Common myeloid progenitor, CD34-positive (primary cell): ENCODE data around the gene PRKAG1.

ENCODE experiments used
- CTCF ChIA-PET: fragments of 350-600 bp; sonication (Branson Sonifier 250); formaldehyde crosslinking; loops from one replicate; lab custom pipeline; 2021; ENCODE audit warnings: antibody characterized with exemption; lab: Charles Lee
- POLR2A ChIA-PET: fragments of 350-600 bp; sonication (Branson Sonifier 250); formaldehyde crosslinking; loops from one replicate; lab custom pipeline; 2021; ENCODE audit warnings: antibody characterized with exemption; lab: Charles Lee
- DNase-seq, 3 donors: peaks; one replicate each; pipeline versions ENCODE4 v3.0.0 to v3.0.0-alpha.2; 2013
- H3K27ac ChIP-seq, 2 experiments: 1 replicate in 1 of 2; 2 replicates in 1 of 2; pipeline ENCODE4 v1.7.0; 2013; ENCODE audit warnings: inconsistent platforms in 2 of 2, low read length in 2 of 2, mild to moderate bottlenecking in 2 of 2, low read depth in 1 of 2, moderate library complexity in 1 of 2; ENCODE audit not compliant: severe bottlenecking in 2 of 2, insufficient read depth in 1 of 2, poor library complexity in 1 of 2
- H3K27me3 ChIP-seq, 5 experiments: replicated peaks in 2 of 5; 1 replicate in 3 of 5; 2 replicates in 2 of 5; pipeline versions ENCODE4 v1.6.1 to v1.7.0; 2013; ENCODE audit warnings: low read length in 4 of 5, mild to moderate bottlenecking in 2 of 5, moderate library complexity in 2 of 5, inconsistent platforms in 1 of 5; ENCODE audit not compliant: insufficient read depth in 5 of 5, control insufficient read depth in 4 of 5
- H3K36me3 ChIP-seq, 4 experiments: 1 replicate in 2 of 4; 2 replicates in 2 of 4; pipeline versions ENCODE4 v1.6.1 to v1.7.0; 2013; ENCODE audit warnings: low read length in 3 of 4, control low read depth in 1 of 4, mild to moderate bottlenecking in 1 of 4; ENCODE audit not compliant: control insufficient read depth in 4 of 4, insufficient read depth in 4 of 4
- H3K4me1 ChIP-seq, 4 experiments: 1 replicate in 3 of 4; 2 replicates in 1 of 4; pipeline versions ENCODE4 v1.6.1 to v1.7.1; 2013; ENCODE audit warnings: low read length in 3 of 4, mild to moderate bottlenecking in 3 of 4, control low read depth in 1 of 4, inconsistent platforms in 1 of 4, moderate library complexity in 1 of 4; ENCODE audit not compliant: control insufficient read depth in 4 of 4, insufficient read depth in 4 of 4; ENCODE audit errors: control extremely low read depth in 1 of 4
- H3K4me3 ChIP-seq, 7 experiments: 1 replicate in 4 of 7; 2 replicates in 3 of 7; pipeline versions ENCODE4 v1.5.1 to v1.7.0; 2013; ENCODE audit warnings: mild to moderate bottlenecking in 7 of 7, low read length in 6 of 7, moderate library complexity in 6 of 7, inconsistent platforms in 2 of 7, low read depth in 2 of 7, control low read depth in 1 of 7; ENCODE audit not compliant: insufficient read depth in 4 of 7, control insufficient read depth in 1 of 7; ENCODE audit errors: extremely low read depth in 1 of 7
- H3K9me3 ChIP-seq, 5 experiments: 1 replicate in 4 of 5; 2 replicates in 1 of 5; pipeline versions ENCODE4 v1.6.1 to v1.7.1; 2013; ENCODE audit warnings: low read length in 4 of 5, mild to moderate bottlenecking in 2 of 5, inconsistent platforms in 1 of 5, low read depth in 1 of 5, moderate library complexity in 1 of 5; ENCODE audit not compliant: control insufficient read depth in 4 of 5, insufficient read depth in 2 of 5; ENCODE audit errors: control extremely low read depth in 1 of 5
- WGBS: methylation state at CpG from one replicate; pipeline ENCODE4 v1.1.5; 2013; ENCODE audit not compliant: insufficient coverage; 5-methylcytosine and 5-hydroxymethylcytosine counted together

PRKAG1 gene

DNA sequence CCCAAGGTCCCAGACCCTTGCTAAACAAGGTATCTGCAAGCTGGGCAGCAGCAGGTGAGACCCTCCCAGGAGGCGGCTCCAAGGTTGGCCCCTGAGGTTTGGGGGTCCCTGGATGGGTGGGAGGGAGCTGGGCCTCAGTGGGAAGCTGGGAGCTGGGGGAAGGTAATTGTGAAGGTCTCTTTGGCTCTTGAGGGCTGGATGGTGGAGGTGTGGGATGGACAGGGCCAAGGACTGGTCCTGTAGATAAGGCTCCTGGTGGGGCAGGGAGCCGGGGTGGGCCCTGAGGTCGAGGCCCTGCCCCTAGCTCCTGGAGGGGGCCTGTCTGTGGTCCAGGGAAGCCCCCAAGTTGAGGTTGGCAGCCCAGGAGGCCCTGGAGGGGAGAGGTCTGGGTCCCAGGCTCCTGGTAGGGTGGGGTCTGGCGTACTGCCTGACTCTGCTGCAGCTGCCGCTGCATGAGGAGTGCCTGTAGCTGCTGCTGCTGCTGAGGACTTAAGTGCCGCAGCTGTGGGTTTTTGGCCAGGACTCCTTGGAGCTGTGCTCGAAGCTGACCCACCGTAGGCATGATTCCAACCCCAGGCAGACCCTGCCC lies 13.1 kb upstream of the PRKAG1 start:
- DNase-seq, result no peak
- POLR2A ChIA-PET, result interaction anchor here (0.6 kb wide), 1 partner anchor 223 kb away, joined by 3 read pairs; no protein-coding TSS in a partner anchor
- WGBS, result 97% methylated on average over 3 of the region's 8 CpGs

DNA sequence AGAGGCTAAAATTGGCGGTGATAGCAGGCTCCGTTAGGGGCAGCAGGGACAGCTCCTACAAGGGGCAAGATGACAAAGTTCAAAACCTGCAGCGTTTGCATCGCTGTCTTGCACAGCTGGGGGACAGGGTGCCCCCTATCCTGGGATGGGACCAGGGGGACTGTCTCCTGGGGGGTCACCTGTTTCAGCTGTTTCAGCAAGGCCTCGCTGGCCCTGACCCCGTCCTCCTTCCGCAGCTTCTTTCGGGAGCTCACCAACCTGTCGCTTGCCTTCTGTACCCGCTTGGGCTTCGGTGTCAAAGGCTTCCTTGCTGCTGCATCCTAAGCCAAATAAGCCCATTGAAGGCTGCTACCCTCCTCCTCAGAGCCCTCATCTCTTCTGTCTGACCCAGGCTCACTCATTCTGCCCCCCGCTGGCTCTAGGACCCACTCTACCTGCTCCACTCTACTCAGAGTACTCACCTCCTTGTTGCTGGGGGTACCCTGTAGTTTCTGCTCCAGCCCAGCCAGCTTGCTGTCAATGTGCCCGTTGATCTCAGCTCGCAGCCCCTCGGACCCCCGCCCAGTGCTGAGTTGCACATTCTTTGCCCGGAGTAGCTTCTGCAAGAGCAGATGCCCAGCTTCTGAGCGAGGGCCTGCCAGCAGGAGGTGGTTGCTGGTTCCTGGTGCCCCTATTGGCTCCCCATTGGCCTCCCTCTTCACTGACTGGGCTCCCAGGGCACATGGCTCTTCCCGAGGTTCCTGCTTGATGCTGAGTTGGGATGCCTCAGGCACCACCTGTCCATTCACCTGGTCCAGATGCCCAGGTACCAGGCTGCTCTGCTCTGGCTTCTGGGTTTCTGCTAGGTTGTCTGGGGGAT lies 12.4 kb upstream of the PRKAG1 start:
- H3K4me3 ChIP-seq, result no peak overlapping the region
- 95% methylated on average over 19 of the region's 19 CpGs for WGBS
- ChIA-PET POLR2A (interaction anchor here (3.4 kb wide), 1 partner anchor 11 kb away, joined by 14 read pairs; the partner anchor contains the start of gene PRKAG1), CTCF (interaction anchor here (0.6 to 10.7 kb wide), 11 partner anchors 8 to 95 kb away, joined by 3 to 121 read pairs (median 3); no protein-coding TSS in a partner anchor)
- H3K4me1 ChIP-seq, result no peaks in the 10 kb centered on the region
- no peak overlapping the region for H3K27ac ChIP-seq
- H3K36me3 ChIP-seq, result peaks cover 14 to 97% (median 84%) of the 10 kb centered on the region in 4 experiments
- DNase-seq, result no peak
- H3K27me3 ChIP-seq, result no peaks in the 10 kb centered on the region
- H3K9me3 ChIP-seq, result no peaks in the 10 kb centered on the region

More for the DNA sequence above, 13.1 kb upstream of the PRKAG1 start:
- Histone ChIP-seq H3K36me3 (peaks cover 11 to 94% (median 82%) of the 10 kb centered on the region in 4 experiments), H3K27me3 (no peaks in the 10 kb centered on the region), H3K4me1 (no peaks in the 10 kb centered on the region), H3K9me3 (no peaks in the 10 kb centered on the region), H3K4me3 (no peak overlapping the region), H3K27ac (no peak overlapping the region)
- CTCF ChIA-PET, result interaction anchor here (0.6 to 10.7 kb wide), 7 partner anchors 7 to 47 kb away, joined by 3 to 121 read pairs (median 5); no protein-coding TSS in a partner anchor

DNA sequence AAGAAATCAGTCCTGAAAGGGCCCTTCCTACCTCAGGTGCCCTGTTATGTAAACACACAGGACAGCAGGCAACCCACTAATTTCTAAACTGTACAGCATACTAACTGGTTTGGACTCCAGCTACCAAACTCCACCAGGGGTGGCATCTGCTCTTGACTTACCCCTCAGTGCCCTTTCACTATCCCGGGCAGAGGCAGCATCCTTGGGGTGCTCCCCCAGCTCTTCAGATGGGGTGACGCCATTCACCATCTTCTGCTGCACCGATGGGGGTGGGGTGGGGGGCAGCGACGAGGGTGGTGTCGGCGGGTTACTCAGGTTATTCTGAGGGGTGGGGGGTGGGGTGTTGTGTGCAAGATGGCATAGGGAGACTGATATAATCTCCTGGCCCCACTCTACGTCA lies 11.5 kb upstream of the PRKAG1 start:
- DNase-seq, result no peak
- Histone ChIP-seq H3K27ac (no peak overlapping the region), H3K9me3 (no peaks in the 10 kb centered on the region), H3K36me3 (peaks cover 17 to 99% (median 84%) of the 10 kb centered on the region in 4 experiments), H3K27me3 (no peaks in the 10 kb centered on the region), H3K4me1 (no peaks in the 10 kb centered on the region), H3K4me3 (no peak overlapping the region)
- POLR2A ChIA-PET, result interaction anchor here (3.4 kb wide), 1 partner anchor 10 kb away, joined by 14 read pairs; the partner anchor contains the start of gene PRKAG1
- CTCF ChIA-PET, result interaction anchor here (0.8 to 10.7 kb wide), 9 partner anchors 8 to 94 kb away, joined by 3 to 121 read pairs (median 4); no protein-coding TSS in a partner anchor
- no CpG with 5 or more reads among the region's 8 CpGs for WGBS

DNA sequence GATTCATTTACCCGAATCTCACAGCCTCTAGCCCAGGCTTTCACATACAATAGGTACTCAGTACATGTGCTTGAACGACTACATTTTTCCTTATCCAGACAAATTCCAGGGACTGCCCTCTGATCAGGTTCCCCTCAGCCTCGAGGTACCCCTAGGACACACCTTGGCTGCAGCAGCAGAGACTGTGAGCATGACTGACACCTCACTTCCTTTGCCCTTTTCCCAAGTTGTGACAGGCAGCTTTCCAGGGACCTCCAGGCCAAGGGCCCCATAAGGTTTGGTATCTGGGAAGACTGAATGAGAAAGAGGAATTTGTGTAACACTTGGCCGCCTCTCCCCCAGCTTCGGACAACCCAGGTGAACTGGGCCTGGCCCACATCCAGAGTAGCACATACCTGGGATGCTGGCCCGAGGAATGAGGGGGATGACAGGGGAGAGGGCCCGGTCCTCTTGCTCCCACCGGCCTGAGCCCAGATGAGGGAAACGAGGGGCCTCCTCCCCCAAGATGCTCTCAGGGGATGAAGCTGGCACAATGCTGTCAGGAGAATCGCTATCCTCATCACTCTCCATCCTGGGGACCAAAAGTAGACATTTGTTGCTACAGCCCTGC lies 10.2 kb upstream of the PRKAG1 start:
- Histone ChIP-seq H3K36me3 (peaks cover 18 to 99% (median 81%) of the 10 kb centered on the region in 4 experiments), H3K4me3 (no peak overlapping the region), H3K4me1 (no peaks in the 10 kb centered on the region), H3K9me3 (no peaks in the 10 kb centered on the region), H3K27ac (no peak overlapping the region), H3K27me3 (no peaks in the 10 kb centered on the region)
- DNase-seq, result no peak
- CTCF ChIA-PET, result interaction anchor here (0.7 to 10.7 kb wide), 8 partner anchors 9 to 45 kb away, joined by 4 to 121 read pairs (median 5); no protein-coding TSS in a partner anchor
- WGBS, result 100% methylated on average over 7 of the region's 10 CpGs
- POLR2A ChIA-PET, result interaction anchor here (3.4 kb wide), 1 partner anchor 9 kb away, joined by 14 read pairs; the partner anchor contains the start of gene PRKAG1

DNA sequence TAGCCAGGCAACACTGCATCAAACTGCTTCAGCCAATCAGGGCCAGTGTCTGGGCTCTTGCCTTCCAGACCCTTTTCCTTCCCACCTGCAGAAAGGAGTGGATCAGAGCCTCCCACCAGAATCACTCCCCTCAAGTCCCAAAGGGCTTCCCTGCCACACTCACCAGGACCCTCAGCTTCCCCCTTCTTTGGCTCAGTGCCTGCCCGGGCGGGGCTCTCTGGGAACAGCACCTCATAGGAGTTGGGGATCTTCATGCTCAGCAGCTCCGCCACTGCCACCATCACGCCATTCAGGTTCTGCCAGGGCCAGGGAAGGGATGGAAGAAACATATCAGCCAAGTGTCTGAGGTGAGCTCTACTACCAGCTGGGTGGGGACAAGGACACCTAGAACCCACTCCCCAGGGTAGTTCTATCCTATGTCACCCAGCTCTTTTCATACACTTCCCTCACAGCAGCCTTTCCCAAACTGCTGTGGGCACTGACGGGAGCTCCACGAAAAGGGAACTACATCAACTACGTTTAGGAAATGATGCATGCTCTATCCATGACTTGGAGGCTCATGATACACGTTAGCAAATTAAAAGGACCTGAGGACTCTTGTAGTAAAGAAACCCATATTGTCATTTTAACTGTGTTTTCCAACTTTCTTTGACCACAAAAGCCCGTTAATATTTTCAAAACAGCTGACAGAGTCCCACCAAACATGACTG lies 9.4 kb upstream of the PRKAG1 start:
- no peak overlapping the region for H3K27ac ChIP-seq
- no peaks in the 10 kb centered on the region for H3K27me3 ChIP-seq
- 86% methylated on average over 6 of the region's 9 CpGs for WGBS
- no peak for DNase-seq
- H3K9me3 ChIP-seq, result no peaks in the 10 kb centered on the region
- H3K4me1 ChIP-seq, result no peaks in the 10 kb centered on the region
- CTCF ChIA-PET, result interaction anchor here (0.7 to 10.7 kb wide), 9 partner anchors 8 to 44 kb away, joined by 3 to 121 read pairs (median 5); no protein-coding TSS in a partner anchor
- peaks cover 18 to 99% (median 81%) of the 10 kb centered on the region in 4 experiments for H3K36me3 ChIP-seq
- POLR2A ChIA-PET, result interaction anchor here (3.4 kb wide), 1 partner anchor 8 kb away, joined by 14 read pairs; the partner anchor contains the start of gene PRKAG1
- no peak overlapping the region for H3K4me3 ChIP-seq
